NB4 (cell line): ENCODE results near the gene CDC42EP3.

Experiments used
- CTCF ChIP-seq: IDR thresholded peaks from one replicate; pipeline ENCODE4 v1.5.1; 2012; ENCODE audit warnings: low read depth, low read length
- TF ChIP-seq, protein P1 (sequence below): IDR thresholded peaks from 2 replicates; pipeline ENCODE4 v1.6.1; 2011; ENCODE audit warnings: low read depth, low read length

GRCh38 chr2:37708146-37708545 is 36.7 kb upstream of the CDC42EP3 start:
- no peak for TF ChIP-seq CTCF
- TF ChIP-seq, protein P1, sequence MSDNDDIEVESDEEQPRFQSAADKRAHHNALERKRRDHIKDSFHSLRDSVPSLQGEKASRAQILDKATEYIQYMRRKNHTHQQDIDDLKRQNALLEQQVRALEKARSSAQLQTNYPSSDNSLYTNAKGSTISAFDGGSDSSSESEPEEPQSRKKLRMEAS: no peak
